Measurements from ENCODE around the gene NUTF2. TPM values are rescaled to one million over a fixed set of nuclear protein-coding genes. Genes with fewer than 3 reads are reported as not detected.

Gene NUTF2
- total RNA-seq, 1 donor: 203 TPM

DNA sequence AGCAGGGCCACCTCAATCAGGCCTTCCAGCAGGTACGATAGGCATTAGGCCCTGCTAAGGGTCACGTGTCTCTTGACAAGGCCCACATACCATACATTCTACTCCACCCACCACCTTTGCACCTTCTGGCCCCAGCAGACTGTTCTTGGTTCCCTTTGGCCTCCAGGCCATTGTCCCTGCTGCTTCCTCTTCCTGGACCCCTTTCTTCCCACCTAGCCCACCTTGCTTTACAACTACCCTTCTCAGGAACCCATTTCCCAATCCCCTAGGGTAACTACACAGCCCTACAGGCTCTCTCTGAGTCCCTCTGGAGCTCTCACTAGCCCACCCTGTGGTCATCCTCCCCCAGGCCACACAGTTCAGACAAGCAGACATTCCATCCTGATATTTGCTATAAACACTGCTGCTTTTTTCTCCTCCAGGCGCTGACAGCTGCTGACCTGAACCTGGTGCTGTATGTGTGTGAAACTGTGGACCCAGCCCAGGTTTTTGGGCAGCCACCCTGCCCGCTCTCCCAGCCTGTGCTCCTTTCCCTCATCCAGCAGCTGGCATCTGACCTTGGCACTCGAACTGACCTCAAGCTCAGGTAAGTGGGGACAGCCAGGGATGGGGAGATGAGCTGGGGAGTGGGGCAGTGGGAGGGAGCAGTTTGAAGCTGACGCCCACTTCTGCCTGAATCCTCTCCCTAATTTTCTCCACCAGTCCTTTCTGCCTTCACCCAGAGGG lies 36.6 kb downstream of the NUTF2 start:
- Histone ChIP-seq H4K20me1 (ENCODE audit: insufficient read depth, low read length) (peaks cover 30% of the 10 kb centered on the region), H3K4me3 (ENCODE audit: insufficient read depth, low read length) (no peak overlapping the region), H3K27me3 (ENCODE audit: insufficient read depth, low read length) (no peaks in the 10 kb centered on the region), H3K4me1 (ENCODE audit: insufficient read depth, low read length) (peaks cover 8% of the 10 kb centered on the region), H3K4me2 (ENCODE audit: insufficient read depth, low read length) (no peak overlapping the region), H3K27ac (ENCODE audit: low read depth, low read length) (no peak overlapping the region), H3K36me3 (ENCODE audit: insufficient read depth, low read length) (peaks cover 59% of the 10 kb centered on the region), H3K9me3 (ENCODE audit: low read depth, low read length) (no peaks in the 10 kb centered on the region), H2AFZ (ENCODE audit: low read length) (no peak overlapping the region), H3K79me2 (ENCODE audit: insufficient read depth, low read length) (no peaks in the 10 kb centered on the region)
- peak; percentile 42 for DNase-seq (ENCODE audit: insufficient read length, low spot score, missing footprints)
- TF ChIP-seq, protein P1, sequence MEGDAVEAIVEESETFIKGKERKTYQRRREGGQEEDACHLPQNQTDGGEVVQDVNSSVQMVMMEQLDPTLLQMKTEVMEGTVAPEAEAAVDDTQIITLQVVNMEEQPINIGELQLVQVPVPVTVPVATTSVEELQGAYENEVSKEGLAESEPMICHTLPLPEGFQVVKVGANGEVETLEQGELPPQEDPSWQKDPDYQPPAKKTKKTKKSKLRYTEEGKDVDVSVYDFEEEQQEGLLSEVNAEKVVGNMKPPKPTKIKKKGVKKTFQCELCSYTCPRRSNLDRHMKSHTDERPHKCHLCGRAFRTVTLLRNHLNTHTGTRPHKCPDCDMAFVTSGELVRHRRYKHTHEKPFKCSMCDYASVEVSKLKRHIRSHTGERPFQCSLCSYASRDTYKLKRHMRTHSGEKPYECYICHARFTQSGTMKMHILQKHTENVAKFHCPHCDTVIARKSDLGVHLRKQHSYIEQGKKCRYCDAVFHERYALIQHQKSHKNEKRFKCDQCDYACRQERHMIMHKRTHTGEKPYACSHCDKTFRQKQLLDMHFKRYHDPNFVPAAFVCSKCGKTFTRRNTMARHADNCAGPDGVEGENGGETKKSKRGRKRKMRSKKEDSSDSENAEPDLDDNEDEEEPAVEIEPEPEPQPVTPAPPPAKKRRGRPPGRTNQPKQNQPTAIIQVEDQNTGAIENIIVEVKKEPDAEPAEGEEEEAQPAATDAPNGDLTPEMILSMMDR (IDR thresholded peaks at IDR 0.05; ENCODE audit: extremely low read depth, low read depth, low read length): no peak

DNA sequence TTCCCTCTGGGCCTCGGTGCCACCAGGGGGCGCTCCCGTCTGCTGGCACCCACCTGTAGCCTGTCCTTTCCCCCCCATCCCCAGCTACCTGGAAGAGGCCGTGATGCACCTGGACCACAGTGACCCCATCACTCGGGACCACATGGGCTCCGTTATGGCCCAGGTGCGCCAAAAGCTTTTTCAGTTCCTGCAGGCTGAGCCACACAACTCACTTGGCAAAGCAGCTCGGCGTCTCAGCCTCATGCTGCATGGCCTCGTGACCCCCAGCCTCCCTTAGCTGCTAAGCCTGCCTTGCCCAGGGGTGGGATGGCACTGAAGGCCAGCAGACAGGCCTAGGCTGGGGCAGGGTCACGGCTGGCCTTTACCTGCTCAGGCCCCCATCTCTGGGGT lies 37.1 kb downstream of the NUTF2 start:
- DNase-seq (ENCODE audit: insufficient read length, low spot score, missing footprints): peak; percentile 99
- H4K20me1 ChIP-seq (ENCODE audit: insufficient read depth, low read length): peaks cover 30% of the 10 kb centered on the region
- TF ChIP-seq, protein P1 (IDR thresholded peaks at IDR 0.05; ENCODE audit: extremely low read depth, low read depth, low read length): peak; percentile 84
- H3K27me3 ChIP-seq (ENCODE audit: insufficient read depth, low read length): no peaks in the 10 kb centered on the region
- no peak overlapping the region for H2AFZ ChIP-seq (ENCODE audit: low read length)
- H3K79me2 ChIP-seq (ENCODE audit: insufficient read depth, low read length): no peaks in the 10 kb centered on the region
- no peak overlapping the region for H3K4me2 ChIP-seq (ENCODE audit: insufficient read depth, low read length)
- H3K4me3 ChIP-seq (ENCODE audit: insufficient read depth, low read length): no peak overlapping the region
- peaks cover 54% of the 10 kb centered on the region for H3K36me3 ChIP-seq (ENCODE audit: insufficient read depth, low read length)
- H3K4me1 ChIP-seq (ENCODE audit: insufficient read depth, low read length): peaks cover 8% of the 10 kb centered on the region
- no peak overlapping the region for H3K27ac ChIP-seq (ENCODE audit: low read depth, low read length)
- no peaks in the 10 kb centered on the region for H3K9me3 ChIP-seq (ENCODE audit: low read depth, low read length)

DNA sequence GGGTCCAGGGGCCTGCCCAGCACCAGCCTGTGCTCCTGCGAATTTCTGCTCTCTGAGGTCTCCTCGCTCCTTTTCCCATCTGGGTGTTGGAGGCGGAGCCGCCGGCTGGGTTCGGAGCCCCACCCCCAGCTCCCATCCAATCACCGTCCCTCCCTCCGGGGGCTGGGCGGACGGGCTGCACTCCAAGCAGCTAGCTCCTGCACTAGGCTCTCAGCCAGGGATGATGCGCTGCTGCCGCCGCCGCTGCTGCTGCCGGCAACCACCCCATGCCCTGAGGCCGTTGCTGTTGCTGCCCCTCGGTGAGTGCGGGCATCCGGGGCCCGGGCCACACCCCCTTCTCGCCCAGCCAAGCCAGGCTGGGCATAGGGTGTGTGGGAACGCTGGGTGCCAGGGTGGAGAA lies 38.0 kb downstream of the NUTF2 start, which contains the start of gene NRN1L:
NRN1L (plus strand) TSS at position 202 of the 400 bp plus-strand sequence; CDS start at position 221, 19 bp downstream.
- Histone ChIP-seq H3K4me2 (ENCODE audit: insufficient read depth, low read length) (peak within 1 kb of the TSS; percentile 36), H3K9me3 (ENCODE audit: low read depth, low read length) (no peaks in the 10 kb centered on the region), H3K79me2 (ENCODE audit: insufficient read depth, low read length) (no peaks in the 10 kb centered on the region), H3K27ac (ENCODE audit: low read depth, low read length) (peak within 1 kb of the TSS; percentile 28), H4K20me1 (ENCODE audit: insufficient read depth, low read length) (peaks cover 28% of the 10 kb centered on the region), H2AFZ (ENCODE audit: low read length) (no peak within 1 kb of the TSS), H3K36me3 (ENCODE audit: insufficient read depth, low read length) (peaks cover 45% of the 10 kb centered on the region), H3K4me3 (ENCODE audit: insufficient read depth, low read length) (no peak within 1 kb of the TSS), H3K4me1 (ENCODE audit: insufficient read depth, low read length) (peaks cover 8% of the 10 kb centered on the region), H3K27me3 (ENCODE audit: insufficient read depth, low read length) (no peaks in the 10 kb centered on the region)
- DNase-seq (ENCODE audit: insufficient read length, low spot score, missing footprints): peak; percentile 99
- TF ChIP-seq, protein P1 (IDR thresholded peaks at IDR 0.05; ENCODE audit: extremely low read depth, low read depth, low read length): no peak

DNA sequence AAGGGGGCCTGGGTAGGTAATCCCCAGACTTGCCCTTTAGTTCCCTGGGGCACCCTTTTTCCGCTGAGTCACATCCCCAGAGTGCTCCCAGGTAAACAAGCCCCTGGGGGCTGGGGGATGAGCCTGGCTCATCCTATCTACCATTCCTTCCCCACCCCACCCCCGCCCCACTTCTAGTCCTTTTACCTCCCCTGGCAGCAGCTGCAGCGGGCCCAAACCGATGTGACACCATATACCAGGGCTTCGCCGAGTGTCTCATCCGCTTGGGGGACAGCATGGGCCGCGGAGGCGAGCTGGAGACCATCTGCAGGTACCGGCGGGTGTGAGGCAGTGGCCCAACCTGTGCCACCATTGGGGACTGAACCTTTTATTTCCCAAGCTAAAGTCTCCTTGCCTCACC lies 38.8 kb downstream of the NUTF2 start:
- H3K4me3 ChIP-seq (ENCODE audit: insufficient read depth, low read length): no peak overlapping the region
- no peaks in the 10 kb centered on the region for H3K27me3 ChIP-seq (ENCODE audit: insufficient read depth, low read length)
- no peaks in the 10 kb centered on the region for H3K9me3 ChIP-seq (ENCODE audit: low read depth, low read length)
- TF ChIP-seq, protein P1 (IDR thresholded peaks at IDR 0.05; ENCODE audit: extremely low read depth, low read depth, low read length): no peak
- H3K4me1 ChIP-seq (ENCODE audit: insufficient read depth, low read length): peaks cover 8% of the 10 kb centered on the region
- peaks cover 37% of the 10 kb centered on the region for H3K36me3 ChIP-seq (ENCODE audit: insufficient read depth, low read length)
- peak; percentile 46 for DNase-seq (ENCODE audit: insufficient read length, low spot score, missing footprints)
- H3K27ac ChIP-seq (ENCODE audit: low read depth, low read length): no peak overlapping the region
- peaks cover 25% of the 10 kb centered on the region for H4K20me1 ChIP-seq (ENCODE audit: insufficient read depth, low read length)
- no peak overlapping the region for H3K4me2 ChIP-seq (ENCODE audit: insufficient read depth, low read length)
- H3K79me2 ChIP-seq (ENCODE audit: insufficient read depth, low read length): no peaks in the 10 kb centered on the region
- H2AFZ ChIP-seq (ENCODE audit: low read length): no peak overlapping the region

All from osteoblast (primary cell).